PC-3 (cell line): ENCODE data around the gene SMPD1. TPM values are rescaled to one million over a fixed set of nuclear protein-coding genes. Genes with fewer than 3 reads are reported as not detected.

ENCODE experiments used
- ATAC-seq: fragments of 200-7000 bp; cut with Tn5 transposase; 2 replicates; pipeline ENCODE4 v1.9.1; 2020; ENCODE audit warnings: mild to moderate bottlenecking, moderate library complexity
- BruUV-seq: library from RNA; stranded (reverse); fragments of 400-500 nt; replicated peaks from 2 replicates; lab custom pipeline; 2021; lab: Mats Ljungman, UMichigan
- CTCF ChIA-PET: fragments of 300-600 bp; sonication (Branson Sonifier 250); formaldehyde crosslinking; loops from one replicate; lab custom pipeline; 2022; ENCODE audit warnings: antibody characterized with exemption; lab: Charles Lee
- POLR2A ChIA-PET: fragments of 300-600 bp; sonication (Branson Sonifier 250); formaldehyde crosslinking; loops from one replicate; lab custom pipeline; 2022; ENCODE audit warnings: antibody characterized with exemption; ENCODE audit not compliant: unreplicated experiment; lab: Charles Lee
- DNase-seq: peaks from one replicate; pipeline ENCODE4 v3.0.0-alpha.2; 2015
- H2AFZ ChIP-seq: fragments of 300-600 bp; sonication (generic); 2 replicates; pipeline ENCODE4 v1.6.0; 2016; ENCODE audit warnings: antibody characterized with exemption, low read length
- H3F3A ChIP-seq: fragments of 300-600 bp; sonication (generic); one replicate; pipeline ENCODE4 v1.6.0; 2017; ENCODE audit warnings: antibody characterized with exemption, low read length, control low read depth, mild to moderate bottlenecking; ENCODE audit not compliant: unreplicated experiment
- H3K27ac ChIP-seq: fragments of 300-600 bp; sonication (generic); 2 replicates; pipeline ENCODE4 v1.5.1; 2016; ENCODE audit warnings: mild to moderate bottlenecking, low read length
- H3K27me3 ChIP-seq: fragments of 300-600 bp; sonication (generic); 2 replicates; pipeline ENCODE4 v1.6.1; 2016; ENCODE audit warnings: low read length, mixed read lengths
- H3K36me3 ChIP-seq: fragments of 300-600 bp; sonication (generic); 2 replicates; pipeline ENCODE4 v1.6.1; 2016; ENCODE audit warnings: low read depth, mixed run types, low read length, mixed read lengths
- H3K4me1 ChIP-seq: fragments of 300-600 bp; sonication (generic); 2 replicates; pipeline ENCODE4 v1.5.1; 2016; ENCODE audit warnings: low read length; ENCODE audit not compliant: insufficient read depth
- H3K4me2 ChIP-seq: fragments of 300-600 bp; sonication (generic); 2 replicates; pipeline ENCODE4 v1.6.0; 2016; ENCODE audit warnings: low read length
- H3K4me3 ChIP-seq: fragments of 300-600 bp; sonication (generic); 2 replicates; pipeline ENCODE4 v1.5.1; 2016; ENCODE audit warnings: mild to moderate bottlenecking, low read length, mixed read lengths
- H3K79me2 ChIP-seq: fragments of 300-600 bp; sonication (generic); 2 replicates; pipeline ENCODE4 v1.6.1; 2017; ENCODE audit warnings: low read length, mixed read lengths
- H3K9ac ChIP-seq: fragments of 300-600 bp; sonication (generic); 2 replicates; pipeline ENCODE4 v1.6.0; 2016; ENCODE audit warnings: mild to moderate bottlenecking, low read length
- H3K9me2 ChIP-seq: fragments of 300-600 bp; sonication (generic); replicated peaks from 2 replicates; pipeline ENCODE4 v1.6.1; 2016; ENCODE audit warnings: mixed run types, low read length, mixed read lengths
- H3K9me3 ChIP-seq: fragments of 300-600 bp; sonication (generic); 2 replicates; pipeline ENCODE4 v1.6.1; 2016; ENCODE audit warnings: low read length, mixed read lengths
- H4K20me1 ChIP-seq: fragments of 300-600 bp; sonication (generic); 2 replicates; pipeline ENCODE4 v1.6.1; 2016; ENCODE audit warnings: low read length, mixed read lengths
- CTCF ChIP-seq: fragments of 300-600 bp; sonication (generic); conservative IDR thresholded peaks from 2 replicates; pipeline ENCODE4 v1.5.1; 2017; ENCODE audit warnings: antibody characterized with exemption, low read depth, mild to moderate bottlenecking, low read length
- EZH2 ChIP-seq: fragments of 300-600 bp; sonication (generic); IDR thresholded peaks from one replicate; pipeline ENCODE4 v1.6.1; 2017; ENCODE audit warnings: antibody characterized with exemption, mild to moderate bottlenecking, low read length; ENCODE audit not compliant: unreplicated experiment
- EZH2phosphoT487 ChIP-seq: fragments of 300-600 bp; sonication (generic); IDR thresholded peaks from 2 replicates; pipeline ENCODE4 v1.6.1; 2018; ENCODE audit warnings: mild to moderate bottlenecking, antibody characterized with exemption, low read length, borderline replicate concordance
- intact Hi-C: fragments of 100-400 bp; cut with micrococcal nuclease; formaldehyde crosslinking; loops from 2 replicates; pipeline ENCODE4 v1.9.0; 2023
- total RNA-seq: library from RNA; depleted of rRNA; stranded (reverse); fragments of >200 nt; gene quantifications from 2 replicates; pipeline ENCODE4 v1.2.3, GENCODE V29; 2014

The SMPD1 gene
- total RNA-seq, 1 experiment from 2014 or later, result 12.1 TPM

GRCh38 chr11:6402061-6402470 is 11.8 kb downstream of the SMPD1 start:
- Histone ChIP-seq H3K36me3 (no peaks in the 10 kb centered on the region), H3K27ac (no peak overlapping the region), H4K20me1 (no peaks in the 10 kb centered on the region), H3K27me3 (no peaks in the 10 kb centered on the region), H3K9me2 (no peaks in the 10 kb centered on the region), H3K4me3 (no peak overlapping the region), H3K4me1 (peaks cover 10% of the 10 kb centered on the region), H3K9ac (no peak overlapping the region), H2AFZ (no peak overlapping the region), H3K4me2 (no peak overlapping the region), H3F3A (no peaks in the 10 kb centered on the region), H3K9me3 (no peaks in the 10 kb centered on the region), H3K79me2 (no peaks in the 10 kb centered on the region)
- intact Hi-C loops, result no loop called here
- ATAC-seq (no peak), DNase-seq (no peak)
- no TSS peak for BruUV-seq
- TF ChIP-seq EZH2phosphoT487 (no peak), EZH2 (no peak), CTCF (no peak)
- CTCF ChIA-PET, result no interaction called here
- POLR2A ChIA-PET, result no interaction called here

GRCh38 chr11:6402561-6402981 is 12.3 kb downstream of the SMPD1 start:
- H4K20me1 ChIP-seq, result no peaks in the 10 kb centered on the region
- TF ChIP-seq EZH2 (no peak), EZH2phosphoT487 (no peak), CTCF (no peak)
- no peak for DNase-seq
- H3K36me3 ChIP-seq, result no peaks in the 10 kb centered on the region
- no peak overlapping the region for H3K4me3 ChIP-seq
- ChIA-PET POLR2A (no interaction called here), CTCF (no interaction called here)
- no peak overlapping the region for H3K27ac ChIP-seq
- H3K27me3 ChIP-seq, result no peaks in the 10 kb centered on the region
- H3K4me1 ChIP-seq, result peaks cover 5% of the 10 kb centered on the region
- H3K9me3 ChIP-seq, result no peaks in the 10 kb centered on the region
- H3K79me2 ChIP-seq, result no peaks in the 10 kb centered on the region
- intact Hi-C loops, result no loop called here
- H3K9ac ChIP-seq, result no peak overlapping the region
- no peak overlapping the region for H2AFZ ChIP-seq
- no peak overlapping the region for H3K4me2 ChIP-seq
- H3K9me2 ChIP-seq, result no peaks in the 10 kb centered on the region
- no peaks in the 10 kb centered on the region for H3F3A ChIP-seq
- no peak for ATAC-seq
- no TSS peak for BruUV-seq

- ChIA-PET CTCF (no interaction called here), POLR2A (no interaction called here)
- Histone ChIP-seq H3K79me2 (no peaks in the 10 kb centered on the region), H3K9me2 (no peaks in the 10 kb centered on the region), H3K4me1 (no peaks in the 10 kb centered on the region), H3K9me3 (no peaks in the 10 kb centered on the region), H3F3A (no peaks in the 10 kb centered on the region), H3K4me3 (no peak overlapping the region), H2AFZ (no peak overlapping the region), H3K36me3 (no peaks in the 10 kb centered on the region), H4K20me1 (no peaks in the 10 kb centered on the region), H3K27me3 (no peaks in the 10 kb centered on the region), H3K9ac (no peak overlapping the region), H3K27ac (no peak overlapping the region), H3K4me2 (no peak overlapping the region)
- no peak for DNase-seq
- intact Hi-C loops, result no loop called here
- TF ChIP-seq EZH2 (no peak), CTCF (no peak), EZH2phosphoT487 (no peak)
- no peak for ATAC-seq
- BruUV-seq, result no TSS peak
Measured at GRCh38 chr11:6403539-6403938, 13.3 kb downstream of the SMPD1 start.
